Testis (tissue), 2 donors: ENCODE data around the gene ADAM12.

Experiments
- CTCF ChIP-seq, 3 experiments: fragments of 450-650 bp in 2 of 3; fragments of 200-600 bp in 1 of 3; sonication (generic) in 1 of 3; IDR thresholded peaks; one replicate each; pipeline ENCODE4 v1.5.1; 2016 to 2019; ENCODE audit warnings: antibody characterized with exemption in 3 of 3, mild to moderate bottlenecking in 2 of 3, moderate library complexity in 1 of 3
- POLR2A ChIP-seq: fragments of 450-650 bp; IDR thresholded peaks from one replicate; pipeline ENCODE4 v1.6.1; 2017; ENCODE audit warnings: antibody characterized with exemption, mild to moderate bottlenecking, moderate library complexity

DNA sequence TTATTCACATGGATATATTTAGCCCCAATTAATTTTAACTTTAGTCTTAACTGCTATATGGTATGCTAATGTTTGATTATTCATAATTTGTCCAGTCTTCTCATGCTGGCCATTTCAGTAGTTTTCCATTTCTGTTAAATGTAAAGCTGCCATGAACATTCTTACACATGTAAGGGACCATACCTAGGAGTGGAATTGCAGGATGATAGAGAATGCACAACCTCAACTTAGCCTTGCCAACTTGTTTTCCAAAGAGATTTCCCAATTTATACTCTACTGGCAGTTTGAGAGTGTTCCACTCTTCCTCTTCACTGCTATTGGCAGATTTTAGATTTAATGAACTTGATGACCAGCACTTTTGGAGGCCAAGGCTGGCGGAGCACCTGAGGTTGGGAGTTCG, 423.7 kb downstream of the ADAM12 start:
- TF ChIP-seq CTCF (IDR thresholded peaks at IDR 0.05) (no peak), POLR2A (no peak)
